T-helper 2 cell (primary cell): Measurements from ENCODE around the gene TREH.

Experiments used
- DNase-seq, 5 experiments: peaks; one replicate each; pipeline versions ENCODE4 v3.0.0 to v3.0.0-alpha.2; 2012 to 2022

The TREH gene

DNA sequence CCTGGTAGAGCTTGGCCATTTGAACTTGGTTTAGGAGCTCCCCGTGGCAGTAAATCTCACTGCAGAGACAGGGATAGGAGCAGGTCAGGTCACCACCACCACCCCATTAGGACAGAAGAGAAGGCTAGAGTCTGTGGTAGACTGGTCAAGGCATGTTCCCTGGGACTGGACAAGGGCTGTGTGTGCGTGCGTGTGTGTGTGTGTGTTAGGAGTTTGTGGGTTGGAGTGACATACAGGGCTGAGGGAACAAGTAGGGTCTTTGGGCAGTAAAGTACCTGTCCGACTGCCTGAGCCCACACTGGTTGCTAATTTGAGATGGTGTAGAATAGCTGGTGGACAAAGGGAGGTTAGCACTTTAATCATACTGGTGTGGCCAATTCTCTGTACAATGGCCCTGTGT lies 16.1 kb downstream of the TREH start:
- no peak for DNase-seq

- no peak for DNase-seq
Observed at GRCh38 chr11:118662401-118663271, 16.8 kb downstream of the TREH start.

DNA sequence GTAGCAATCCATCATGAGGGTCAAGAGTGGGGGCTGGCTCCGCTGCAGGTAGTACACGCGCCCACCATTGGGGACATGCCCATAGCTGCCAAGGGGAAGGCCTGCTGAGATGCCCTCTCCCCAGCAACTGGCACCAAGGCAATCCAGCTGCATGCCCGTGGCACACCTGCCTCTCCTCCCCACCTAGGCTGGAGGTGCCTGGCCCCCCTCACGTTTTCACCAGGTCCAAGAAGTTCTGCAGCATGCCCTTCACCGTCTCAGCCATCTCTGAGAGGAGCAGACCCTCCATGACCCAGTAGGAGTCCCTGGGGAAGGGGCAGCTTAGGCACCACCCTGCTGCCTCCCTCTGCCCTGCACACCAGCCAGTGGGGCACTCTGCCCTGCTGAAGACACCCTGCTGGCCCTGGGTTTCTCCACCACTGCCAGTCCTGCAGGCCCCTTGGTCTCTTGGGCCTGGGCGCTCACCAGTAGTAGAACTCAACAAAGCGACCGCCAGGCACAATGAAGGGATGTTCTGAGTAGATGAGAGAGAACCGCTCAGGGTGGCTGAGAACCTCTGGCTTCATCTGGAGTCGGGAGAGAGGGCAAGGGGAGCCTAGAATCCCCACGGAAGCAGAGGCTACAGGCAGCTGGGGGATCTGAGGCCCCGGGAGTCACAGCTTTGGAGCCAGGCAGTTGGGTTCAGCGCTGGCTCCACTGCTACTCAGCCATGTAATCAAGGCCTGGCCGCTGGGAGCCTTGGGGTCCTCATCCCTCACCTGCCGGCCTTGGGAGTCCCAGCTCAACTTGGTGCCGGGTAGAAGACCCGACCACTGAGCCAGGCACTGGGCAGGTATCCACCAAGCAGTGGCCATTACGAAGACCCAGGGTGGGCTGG lies 17.8 kb downstream of the TREH start:
- no peak for DNase-seq

GRCh38 chr11:118660681-118661424 lies 18.6 kb downstream of the TREH start:
- DNase-seq: no peak

GRCh38 chr11:118659953-118660680 lies 19.3 kb downstream of the TREH start:
- no peak for DNase-seq

DNA sequence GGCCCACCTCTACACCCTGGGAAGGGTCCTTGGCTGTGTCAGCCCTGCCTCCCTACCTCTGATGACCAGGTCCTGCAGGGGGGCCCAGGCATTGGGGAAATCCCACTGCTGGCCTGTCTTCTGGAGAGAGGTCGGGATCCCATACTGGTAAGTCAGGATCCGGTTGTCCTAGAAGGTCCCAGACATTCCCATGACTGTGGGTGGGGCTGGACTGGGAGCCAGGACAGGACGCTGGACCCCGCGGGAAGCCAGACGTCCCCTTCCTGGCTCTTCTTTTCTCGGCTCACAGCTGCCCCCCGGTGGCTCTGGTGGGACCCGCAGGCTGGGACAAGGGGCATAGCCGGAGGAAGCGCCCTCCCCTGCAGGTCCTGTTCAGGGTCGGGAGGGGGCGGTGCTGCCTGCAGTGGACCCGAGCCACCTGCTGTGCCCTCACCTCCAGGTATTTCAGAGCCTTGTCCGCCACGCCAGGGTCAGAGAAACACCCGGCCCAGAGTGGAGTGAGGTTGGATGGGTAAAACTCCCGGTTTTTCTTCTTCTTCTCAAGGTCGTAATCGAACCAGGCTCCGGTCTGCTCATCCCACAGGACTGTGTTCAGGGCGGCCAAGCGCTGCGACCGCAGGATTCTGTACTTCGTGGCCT lies 20.0 kb downstream of the TREH start:
- DNase-seq: peak; percentile 65 to 86 (median 79)

- no peak for DNase-seq
Observed at GRCh38 chr11:118658429-118659313, 20.8 kb downstream of the TREH start.

- no peak for DNase-seq
Observed at GRCh38 chr11:118657709-118658428, 21.6 kb downstream of the TREH start.

- DNase-seq: peak in 1 of 5 experiments; percentile 19
Observed at GRCh38 chr11:118657238-118657637, 22.2 kb downstream of the TREH start.

DNA sequence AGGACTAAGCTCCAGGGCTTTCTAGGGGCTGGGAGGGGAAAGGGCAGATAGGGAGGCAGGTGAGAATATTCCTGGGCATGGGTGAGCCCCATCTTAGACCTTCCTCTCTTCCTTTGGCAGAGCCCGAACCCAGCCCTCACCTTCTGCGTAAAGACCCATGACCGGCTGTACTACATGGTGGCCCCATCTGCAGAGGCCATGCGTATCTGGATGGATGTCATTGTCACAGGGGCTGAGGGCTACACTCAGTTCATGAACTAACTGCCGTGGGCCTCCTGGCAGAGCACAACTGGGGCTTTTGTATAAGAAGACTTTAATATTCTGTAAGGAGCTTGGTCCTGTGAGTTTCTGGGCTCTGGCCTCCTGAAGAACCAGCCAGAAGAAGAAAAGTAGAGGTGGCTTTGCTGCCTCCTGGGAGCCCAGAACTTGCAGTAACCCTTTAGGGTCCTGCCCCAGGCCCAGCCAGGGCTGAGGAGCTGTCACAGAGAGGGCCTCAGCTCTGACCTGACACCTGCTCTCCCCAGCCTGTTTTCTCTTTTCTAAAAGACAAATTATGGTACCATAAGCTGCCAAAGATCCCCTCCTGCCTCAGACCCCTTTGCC lies 22.8 kb downstream of the TREH start:
- no peak for DNase-seq

DNA sequence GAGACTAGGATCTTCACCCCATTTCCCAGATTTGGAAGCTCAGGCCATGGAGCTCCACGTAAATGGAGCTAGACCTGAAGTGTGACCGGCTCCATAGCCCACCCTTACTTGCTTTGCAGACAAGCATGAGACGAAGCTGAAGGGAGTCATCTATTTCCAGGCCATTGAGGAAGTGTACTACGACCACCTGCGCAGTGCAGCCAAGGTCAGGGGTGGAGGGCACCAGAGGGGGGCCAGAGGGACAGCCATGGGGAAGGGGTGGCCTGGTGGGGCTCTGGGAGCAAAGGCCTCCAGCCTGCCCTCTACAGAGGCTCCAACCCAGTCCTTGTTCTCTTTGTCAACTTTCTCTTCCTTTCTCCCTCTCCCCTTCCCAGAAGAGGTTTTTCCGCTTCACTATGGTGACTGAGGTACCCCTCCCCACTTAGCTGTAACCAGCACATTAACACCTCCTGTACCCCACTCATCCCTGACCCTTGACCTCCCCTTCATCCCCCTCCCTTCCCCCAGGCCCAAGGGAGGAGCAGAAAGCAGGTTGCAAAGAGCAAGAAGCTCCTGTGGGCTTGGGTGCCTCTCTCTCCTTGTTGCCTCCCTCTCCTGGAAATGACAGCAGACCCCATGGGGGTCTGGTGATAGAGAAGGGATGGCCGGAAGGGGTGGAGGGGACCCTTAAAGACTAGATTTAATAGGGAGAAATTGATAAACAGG lies 23.8 kb downstream of the TREH start:
- no peak for DNase-seq

DNA sequence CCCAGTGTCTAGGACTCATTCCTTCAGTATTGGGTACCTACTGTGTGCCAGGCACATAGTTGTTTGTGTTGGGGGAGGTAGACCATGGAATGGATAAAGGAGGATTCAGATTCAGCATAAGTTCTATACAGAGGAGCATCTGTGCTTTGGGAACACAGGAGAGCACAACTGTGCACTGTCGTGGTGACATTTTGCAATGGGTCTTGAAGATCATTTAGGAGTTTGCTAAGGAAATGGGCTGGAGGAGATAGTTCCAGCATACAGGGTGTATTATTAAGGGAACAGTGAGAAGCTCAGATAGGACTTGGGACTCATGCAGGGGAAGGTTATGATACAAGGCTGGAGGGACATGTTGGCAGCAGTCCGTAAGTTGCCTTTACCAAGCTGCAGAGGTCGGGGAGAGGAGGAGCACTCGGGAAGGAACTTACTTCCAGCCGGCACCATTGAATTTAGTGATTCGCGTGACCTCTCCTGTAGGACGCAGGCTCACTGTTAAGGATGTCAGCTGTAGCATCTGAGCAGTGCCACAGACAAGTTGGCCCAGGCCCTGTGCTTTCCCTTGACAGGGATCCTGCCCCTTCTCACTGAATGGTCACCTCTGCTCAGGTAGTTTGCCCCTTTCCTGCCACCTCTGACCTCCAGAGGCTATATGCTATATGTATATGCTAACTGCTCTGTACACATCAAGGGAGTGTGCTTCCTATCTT lies 25.6 kb downstream of the TREH start:
- no peak for DNase-seq

GRCh38 chr11:118652681-118653181 lies 26.7 kb downstream of the TREH start:
- no peak for DNase-seq

- no peak for DNase-seq
Observed at GRCh38 chr11:118651820-118652219, 27.6 kb downstream of the TREH start.

DNA sequence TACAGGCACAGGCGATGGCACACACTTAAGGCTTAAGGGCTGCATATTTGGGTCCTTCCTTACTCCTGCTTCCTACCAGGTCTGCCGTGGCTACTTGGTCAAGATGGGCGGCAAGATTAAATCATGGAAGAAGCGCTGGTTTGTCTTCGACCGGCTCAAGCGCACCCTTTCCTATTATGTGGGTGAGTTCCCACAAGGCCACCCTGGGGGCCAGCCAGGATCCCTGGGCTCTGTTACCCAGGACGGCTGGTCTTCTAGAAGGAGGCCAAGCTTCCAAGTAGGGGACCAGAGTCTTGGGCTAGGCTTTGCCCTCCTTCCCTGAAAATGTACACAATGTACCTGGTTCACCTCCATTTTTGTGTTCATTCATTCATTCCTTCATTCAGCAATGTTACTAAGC lies 29.1 kb downstream of the TREH start:
- DNase-seq: no peak

GRCh38 chr11:118649941-118650340 lies 29.5 kb downstream of the TREH start:
- no peak for DNase-seq

GRCh38 chr11:118648291-118648690 lies 31.2 kb downstream of the TREH start:
- DNase-seq: no peak

DNA sequence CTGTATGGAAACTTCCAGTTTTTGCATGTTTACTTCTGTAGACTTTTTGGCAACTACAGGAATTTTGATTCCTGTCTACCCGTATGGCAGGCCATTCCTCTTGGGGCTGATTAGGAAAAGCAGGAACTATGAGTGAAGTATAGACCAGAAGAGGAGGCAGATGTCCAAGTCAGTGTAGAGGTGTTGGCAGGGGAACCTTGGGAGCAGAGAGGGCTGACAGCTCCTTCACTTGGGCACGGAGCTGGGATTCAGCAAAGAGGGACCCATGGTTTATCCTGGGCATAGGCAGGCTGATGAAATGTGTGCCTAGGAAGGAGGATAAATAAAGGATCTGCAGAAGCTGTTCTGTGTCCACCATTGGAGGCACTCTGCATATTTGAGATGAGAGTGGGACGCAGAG lies 33.1 kb downstream of the TREH start:
- DNase-seq: no peak
